Activated T-cell treated with anti-CD3 and anti-CD28 coated beads for 24 hours (primary cell): ENCODE results near the gene HSPA12A.

ENCODE experiments used
- DNase-seq: peaks from one replicate; pipeline ENCODE4 v3.0.0-alpha.2; 2020; ENCODE audit warnings: low read depth

Gene HSPA12A

GRCh38 chr10:116743266-116744064, 1.1 kb upstream of the HSPA12A start:
- no peak for DNase-seq

DNA sequence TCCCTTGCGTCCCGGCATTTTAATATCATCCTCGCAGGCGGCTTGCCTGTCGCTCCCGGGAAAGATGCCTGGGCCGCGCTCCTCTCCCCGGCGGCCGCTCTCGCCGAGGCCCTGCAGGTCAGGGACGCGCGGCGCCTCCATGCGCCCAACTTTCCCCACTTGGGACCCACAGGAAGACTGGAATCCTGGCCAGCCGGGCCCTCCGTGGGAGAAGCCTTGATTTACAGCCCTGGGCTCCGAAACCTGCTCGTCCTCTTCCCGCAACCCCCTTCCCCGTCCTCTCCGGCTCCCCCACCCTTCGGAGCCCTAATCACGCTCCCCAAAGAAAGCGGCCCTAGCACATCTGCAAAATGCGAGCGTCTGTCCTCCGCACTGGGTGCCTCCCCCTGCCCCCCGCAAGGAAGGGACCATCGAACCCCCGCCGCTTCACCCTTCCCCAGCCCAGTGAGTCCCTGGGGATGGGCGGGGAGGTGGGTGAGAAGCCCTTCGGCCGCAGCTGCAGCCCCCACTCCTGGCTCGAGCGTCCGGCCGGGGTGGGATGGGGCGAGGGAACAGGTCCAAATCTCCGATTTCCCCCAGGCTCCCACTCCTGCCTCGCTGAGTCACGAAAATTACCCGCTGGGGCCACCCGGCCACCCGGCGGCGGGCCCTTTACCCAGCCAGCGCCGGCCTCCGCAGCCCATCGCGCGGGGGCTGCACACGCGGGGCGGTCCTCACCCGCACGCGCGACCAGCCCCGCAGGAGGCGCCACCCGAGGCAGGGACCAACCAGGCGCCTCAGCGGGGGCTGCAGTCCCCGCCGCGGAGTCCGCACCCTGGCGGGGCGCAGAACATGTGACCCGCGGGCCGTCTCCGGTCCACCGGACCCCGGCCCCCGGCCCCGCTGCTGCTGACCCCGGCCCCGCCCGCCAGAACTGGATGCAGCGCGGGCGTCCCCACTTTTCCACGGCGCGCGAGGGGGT, 695 bp downstream of the HSPA12A start:
- no peak for DNase-seq

GRCh38 chr10:116740971-116741370, 1.4 kb downstream of the HSPA12A start:
- DNase-seq: no peak

DNA sequence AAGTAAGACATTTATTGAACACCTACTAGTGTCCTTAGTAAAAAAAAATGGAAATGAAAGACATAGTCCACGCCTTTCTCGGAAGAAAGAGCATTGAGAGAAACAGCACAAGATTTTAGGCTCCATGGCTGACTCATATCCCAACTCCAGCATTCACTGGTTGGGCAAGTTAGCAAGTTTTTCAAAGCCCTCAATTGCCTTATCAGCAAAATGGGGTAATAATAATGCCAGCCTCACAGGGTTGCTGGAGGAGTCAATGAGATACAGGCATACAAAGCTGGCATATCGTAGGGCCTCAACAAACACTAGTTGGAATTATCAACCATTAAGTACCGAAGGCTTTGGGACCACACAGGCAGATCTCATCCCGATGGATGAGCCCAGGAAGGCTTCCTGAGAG, 4.0 kb downstream of the HSPA12A start:
- DNase-seq: no peak

GRCh38 chr10:116737627-116738327, 4.6 kb downstream of the HSPA12A start:
- no peak for DNase-seq

DNA sequence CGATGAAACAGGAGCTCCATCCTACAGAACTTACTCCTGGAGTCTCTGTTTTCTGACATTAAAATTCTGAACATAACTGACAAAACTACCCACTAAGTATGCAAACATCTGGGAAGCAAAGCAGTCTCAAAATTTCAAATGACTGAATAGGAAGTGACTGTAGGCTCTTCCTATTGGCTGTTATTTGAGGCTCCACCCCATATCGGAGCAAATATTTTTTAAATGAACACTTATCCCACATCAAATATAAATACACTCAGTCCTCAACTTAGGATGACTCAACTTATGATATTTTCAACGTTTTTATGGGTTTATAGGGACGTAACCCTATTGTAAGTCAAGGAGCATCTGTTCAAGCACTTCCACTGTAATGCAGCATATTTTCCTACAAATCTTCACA, 8.8 kb downstream of the HSPA12A start:
- no peak for DNase-seq

DNA sequence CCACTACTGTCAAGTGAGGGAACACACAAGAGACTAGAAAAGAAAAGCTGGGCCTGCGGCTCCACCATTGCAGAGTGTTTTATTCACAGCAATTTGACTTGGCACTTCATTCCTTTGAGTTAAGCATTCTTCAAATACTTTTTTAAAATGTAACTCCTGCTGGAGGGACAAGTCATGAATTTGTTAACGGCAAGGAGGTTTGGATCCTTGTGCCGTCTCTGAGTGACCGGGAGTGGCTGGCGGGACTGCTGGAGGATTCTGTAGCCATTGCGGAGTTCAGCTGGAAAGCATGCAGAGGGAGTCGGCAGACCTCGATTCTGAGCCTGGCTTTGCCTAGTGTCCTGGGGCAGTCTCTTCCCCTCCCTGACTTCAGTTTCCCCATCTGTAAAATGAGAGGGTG, 9.8 kb downstream of the HSPA12A start:
- DNase-seq: no peak

DNA sequence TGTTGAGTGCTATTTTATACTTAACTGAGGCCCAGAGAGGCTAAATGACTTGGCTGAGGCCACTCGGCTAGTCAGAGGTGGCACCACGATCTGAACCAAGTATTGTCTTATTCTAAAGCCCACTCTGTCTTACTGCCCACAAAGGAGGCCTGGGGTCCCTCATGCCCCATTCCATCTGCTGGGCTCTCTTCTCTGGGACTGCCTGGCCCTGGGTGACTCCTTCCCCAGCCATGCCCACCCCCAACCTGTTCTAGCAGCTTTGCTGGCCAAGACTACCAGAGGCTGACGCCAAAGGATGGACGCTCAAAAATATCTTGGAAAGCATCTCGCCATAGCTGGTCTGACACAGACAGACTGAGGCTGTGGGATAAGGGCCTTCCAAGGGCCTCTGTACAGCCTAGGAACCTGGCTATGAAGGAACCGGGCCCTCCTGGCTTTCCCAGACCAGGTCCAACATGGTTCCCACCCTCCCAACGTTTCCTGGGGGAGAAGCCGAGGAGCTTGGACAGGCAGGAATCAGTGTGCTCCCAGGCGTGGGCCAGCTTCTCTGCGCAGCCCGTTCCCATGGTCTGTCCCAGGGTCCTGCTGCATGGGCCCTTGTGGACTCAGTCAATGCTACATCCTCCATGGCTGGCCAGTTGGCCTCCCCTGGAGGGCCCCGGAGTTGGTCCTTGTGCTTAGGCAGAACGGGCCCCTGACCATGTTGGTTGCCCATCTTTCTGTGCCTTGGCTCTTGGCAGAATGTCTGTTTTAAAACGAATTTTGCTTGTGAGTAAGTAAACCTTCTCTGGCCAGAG, 11.7 kb downstream of the HSPA12A start:
- DNase-seq: no peak

GRCh38 chr10:116729243-116729642, 13.1 kb downstream of the HSPA12A start:
- DNase-seq: no peak

DNA sequence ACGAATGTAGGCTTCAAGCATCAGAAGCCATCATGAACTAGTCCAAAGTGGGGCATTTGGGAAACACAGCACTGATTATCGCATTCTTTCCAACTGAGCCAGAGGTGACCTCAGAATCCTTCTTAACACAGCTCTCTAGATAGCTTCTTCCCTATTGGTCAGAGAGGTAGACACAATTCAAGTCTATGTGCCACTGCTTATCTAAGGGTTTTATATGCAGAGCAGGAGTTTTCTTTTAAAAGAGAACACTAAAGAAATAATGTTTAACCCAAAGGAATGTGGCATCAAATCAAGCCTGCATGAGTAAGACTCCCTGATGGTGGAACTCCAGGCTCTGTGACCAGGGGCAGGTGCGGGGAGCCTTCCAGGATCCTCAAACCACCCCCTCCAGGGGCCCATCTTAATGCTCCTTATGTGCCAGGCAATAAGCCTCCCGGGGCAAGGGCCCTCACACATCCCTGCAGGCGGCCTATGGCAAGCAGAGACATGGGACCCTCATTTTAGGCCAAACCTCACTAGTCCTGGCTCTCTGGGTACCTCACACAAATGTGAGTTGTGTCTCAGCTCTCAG, 13.8 kb downstream of the HSPA12A start:
- DNase-seq: no peak

DNA sequence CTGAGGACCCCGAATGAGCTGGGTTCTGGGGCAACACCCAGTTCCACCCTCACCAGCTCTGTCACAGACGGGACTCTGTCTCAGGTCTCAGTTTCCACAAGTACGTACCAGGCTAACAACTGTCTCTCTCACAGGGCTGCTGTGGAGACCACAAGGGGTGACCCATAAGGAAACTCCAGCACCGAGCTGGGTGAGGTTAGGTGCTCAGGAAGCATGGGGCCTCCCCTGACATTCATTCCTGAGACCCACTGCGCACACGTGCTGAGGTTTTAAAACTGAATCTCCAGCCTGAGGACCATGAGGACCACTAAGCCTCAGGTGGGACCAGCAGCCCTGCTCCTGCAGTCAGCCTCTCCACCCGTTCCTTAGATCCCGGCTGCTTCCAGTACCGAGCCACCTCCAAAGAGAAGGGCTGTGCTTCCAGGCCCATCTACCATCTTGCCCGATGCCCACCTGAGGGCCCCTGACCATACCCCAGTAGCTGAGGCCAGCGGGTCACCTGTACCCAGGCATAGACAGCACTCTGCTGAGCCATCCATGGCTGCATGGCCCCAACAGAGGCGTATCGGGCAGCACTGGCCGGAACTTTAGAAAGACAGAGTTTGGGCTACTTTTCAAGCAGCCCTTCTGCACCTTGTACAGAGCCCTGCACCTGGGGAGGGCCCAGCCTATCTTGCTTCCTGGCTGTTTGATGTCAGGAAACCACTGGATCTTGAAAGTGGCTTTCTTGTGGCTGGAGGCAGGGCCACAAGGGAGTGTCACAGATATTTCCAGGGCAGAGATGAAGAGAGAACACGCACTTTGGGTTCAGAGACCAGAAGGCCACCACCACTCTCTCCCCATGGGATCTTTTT, 18.7 kb downstream of the HSPA12A start:
- no peak for DNase-seq

- DNase-seq: no peak
These were observed 19.5 kb downstream of the HSPA12A start for GRCh38 chr10:116722736-116723427.

- no peak for DNase-seq
These were observed 20.6 kb downstream of the HSPA12A start for GRCh38 chr10:116721547-116722392.

- DNase-seq: no peak
These were observed 21.5 kb downstream of the HSPA12A start for GRCh38 chr10:116720668-116721546.

DNA sequence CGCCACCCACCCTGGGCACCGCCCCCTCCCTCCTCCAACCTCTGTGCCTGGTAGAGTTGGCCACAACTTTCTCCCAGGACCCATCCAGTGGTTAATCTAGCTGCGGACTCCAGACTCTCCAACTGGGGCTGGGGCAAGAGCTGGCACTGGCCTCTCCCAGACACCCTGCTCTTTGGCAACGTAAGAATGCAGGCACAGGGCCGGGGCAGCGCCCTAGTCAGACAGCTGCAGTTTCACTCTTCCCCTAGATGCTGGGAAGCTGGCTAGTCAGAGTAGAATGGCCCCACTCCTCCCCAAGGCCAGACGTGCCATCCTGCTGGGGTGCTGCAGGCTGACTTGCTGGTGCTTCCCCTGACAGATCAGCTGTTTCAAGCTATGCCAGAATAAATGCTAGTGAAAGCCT, 22.1 kb downstream of the HSPA12A start:
- no peak for DNase-seq

GRCh38 chr10:116719804-116720203, 22.6 kb downstream of the HSPA12A start:
- no peak for DNase-seq

DNA sequence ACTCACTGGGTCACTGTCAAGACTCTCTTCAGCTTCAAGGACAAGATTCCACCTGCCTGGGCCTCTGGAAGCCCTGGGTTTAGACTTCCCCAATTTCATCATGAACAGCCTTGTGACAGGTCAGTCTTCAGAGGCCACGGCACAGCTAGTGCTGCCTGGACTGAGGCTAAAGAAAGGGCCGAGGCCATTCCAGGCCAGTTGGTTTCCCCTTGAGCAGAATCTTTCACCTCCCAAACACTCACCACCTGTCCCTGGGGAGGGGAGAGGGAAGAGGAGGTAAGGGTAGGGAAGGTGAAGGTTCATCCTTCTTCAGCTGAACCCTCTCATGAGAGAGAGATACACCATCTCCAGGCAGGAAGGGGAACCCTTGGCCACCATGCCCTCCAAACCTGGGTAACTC, 24.3 kb downstream of the HSPA12A start:
- no peak for DNase-seq

DNA sequence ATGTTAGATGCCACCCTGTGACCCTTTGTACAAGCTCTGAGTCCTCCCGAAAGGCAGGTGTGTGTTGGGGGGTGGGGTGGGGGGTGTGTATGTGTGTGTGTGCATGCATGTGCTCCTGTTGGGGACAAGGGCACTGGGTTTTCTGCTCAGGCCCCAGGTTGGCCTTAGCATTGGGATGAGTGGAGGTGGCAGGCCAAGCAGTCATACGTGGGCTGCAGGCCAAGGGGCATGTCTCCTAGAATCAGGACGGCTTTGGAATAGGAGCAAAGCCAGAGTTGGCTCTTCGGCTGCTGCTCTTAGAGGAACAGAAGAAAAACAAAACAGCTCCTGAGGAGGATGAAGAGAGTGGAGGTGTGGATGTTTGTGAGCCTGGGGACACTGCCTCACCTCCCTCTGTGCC, 26.0 kb downstream of the HSPA12A start:
- DNase-seq: no peak
